CD4-positive, alpha-beta T cell treated with Interferon gamma for 1 hour (primary cell): ENCODE results near the gene SNX33.
"Not testable (repeated sequence)": the region's sequence is repeated elsewhere in the genome, so short reads cannot be mapped to it uniquely, and the experiment has no call there.

ENCODE experiments used
- DNase-seq: peaks from one replicate; pipeline ENCODE4 v3.0.0-alpha.2; 2020

SNX33 gene

DNA sequence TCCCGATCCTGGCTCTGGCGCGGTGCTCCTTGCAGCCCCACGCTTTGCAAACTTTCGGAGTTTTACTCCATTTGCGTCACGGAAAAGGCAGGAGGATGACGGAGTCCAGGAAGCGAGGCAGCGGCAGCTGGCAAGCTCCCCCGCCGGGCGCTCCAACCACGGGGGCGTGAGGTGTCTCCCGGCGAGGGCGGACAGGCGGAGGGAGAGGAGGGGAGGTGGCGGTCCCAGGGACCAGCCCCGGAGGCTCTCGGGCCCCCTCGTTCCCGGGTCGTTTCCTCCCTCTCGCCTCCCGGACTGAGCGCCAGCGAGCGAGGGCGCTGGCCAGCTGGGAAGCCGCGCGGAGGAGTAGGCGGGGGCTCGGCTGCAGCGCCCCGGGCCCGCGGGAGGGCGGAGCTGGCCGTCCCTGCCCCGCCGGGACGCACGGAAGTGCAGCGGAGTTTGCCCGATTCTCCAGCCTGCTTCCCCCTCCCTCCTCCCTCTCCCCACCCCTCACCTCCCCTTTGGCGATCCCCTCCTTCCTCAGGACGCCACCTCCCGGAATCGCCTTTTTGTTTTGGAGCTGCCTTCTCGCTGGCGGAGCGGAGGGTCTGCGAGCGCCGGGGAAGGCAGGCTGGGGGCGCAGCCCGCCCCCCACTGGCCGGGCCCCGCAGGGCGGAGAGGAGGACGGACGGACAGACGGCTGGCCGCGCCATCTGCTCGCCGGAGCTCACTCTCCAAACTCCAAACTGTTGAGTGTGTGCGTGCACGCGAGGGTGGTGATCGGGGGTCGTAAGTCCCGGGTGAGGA lies at the start of gene SNX33:
Gene SNX33 (plus strand): TSS at position 543 of the 786 bp plus-strand sequence. CDS start 1,191 bp downstream, outside the sequence.
- DNase-seq, result peak; percentile 26

DNA sequence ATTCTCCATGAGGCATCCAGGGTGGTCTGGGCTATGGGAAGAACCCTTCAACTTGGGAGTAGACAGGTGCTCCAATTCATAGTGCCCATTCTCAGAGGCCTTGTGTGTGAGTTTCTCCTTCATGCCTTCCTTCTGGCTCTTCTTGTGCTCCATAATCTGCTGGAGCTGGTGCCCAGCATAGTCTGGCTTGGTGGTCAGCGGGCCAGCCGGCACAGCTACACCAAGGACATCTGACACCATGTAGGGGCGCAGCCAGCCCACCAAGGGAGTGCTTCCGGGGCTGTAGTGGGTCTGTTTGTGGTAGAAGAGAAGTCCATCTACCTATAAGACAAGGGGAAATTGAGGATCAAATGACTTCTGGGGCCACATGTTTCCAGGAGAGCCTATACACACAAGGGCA lies 49.4 kb upstream of the SNX33 start:
- no peak for DNase-seq

GRCh38 chr15:75599401-75599800 lies 48.3 kb upstream of the SNX33 start:
- DNase-seq, result no peak

DNA sequence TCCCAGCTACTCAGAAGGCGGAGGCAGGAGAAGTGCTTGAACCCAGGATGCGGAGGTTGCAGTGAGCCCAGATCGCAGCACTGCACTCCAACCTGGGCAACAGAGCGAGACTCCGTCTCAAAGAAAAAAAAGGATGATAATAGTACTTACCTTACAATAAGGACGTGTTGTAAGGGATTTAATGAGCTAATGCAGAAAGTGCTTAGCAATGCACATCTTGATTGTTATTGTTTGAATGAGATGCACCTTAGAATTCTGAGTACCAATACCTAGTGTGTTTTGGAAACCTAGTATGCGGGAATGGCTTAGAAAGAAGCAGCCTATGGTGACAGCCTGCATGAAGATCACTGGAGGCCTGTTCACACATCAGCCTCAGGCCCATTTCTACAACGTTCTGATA lies 41.7 kb upstream of the SNX33 start:
- DNase-seq, result no peak

GRCh38 chr15:75606711-75607699 lies 40.7 kb upstream of the SNX33 start:
- DNase-seq, result no peak

DNA sequence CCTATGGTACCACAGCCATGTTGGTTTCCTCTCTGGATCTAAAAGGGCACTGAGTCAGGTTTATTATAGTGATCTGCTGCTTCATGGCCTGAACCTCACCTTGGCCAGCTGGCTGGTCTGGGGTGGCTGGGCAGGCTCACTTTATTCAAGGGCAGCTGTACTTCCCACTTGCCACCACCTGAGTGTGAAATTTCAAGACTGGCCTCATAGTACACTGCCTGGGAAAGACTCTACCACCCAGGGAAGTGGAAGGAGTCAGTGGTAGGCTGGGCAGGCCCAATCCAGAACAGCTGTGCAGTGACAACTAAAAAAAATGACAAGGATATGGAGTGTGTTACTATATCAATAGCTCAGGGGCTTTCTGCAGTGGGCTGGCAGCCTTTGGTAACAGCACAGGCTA lies 30.9 kb upstream of the SNX33 start:
- DNase-seq, result no peak

- DNase-seq, result no peak
Measured at GRCh38 chr15:75620058-75620820, 27.5 kb upstream of the SNX33 start.

DNA sequence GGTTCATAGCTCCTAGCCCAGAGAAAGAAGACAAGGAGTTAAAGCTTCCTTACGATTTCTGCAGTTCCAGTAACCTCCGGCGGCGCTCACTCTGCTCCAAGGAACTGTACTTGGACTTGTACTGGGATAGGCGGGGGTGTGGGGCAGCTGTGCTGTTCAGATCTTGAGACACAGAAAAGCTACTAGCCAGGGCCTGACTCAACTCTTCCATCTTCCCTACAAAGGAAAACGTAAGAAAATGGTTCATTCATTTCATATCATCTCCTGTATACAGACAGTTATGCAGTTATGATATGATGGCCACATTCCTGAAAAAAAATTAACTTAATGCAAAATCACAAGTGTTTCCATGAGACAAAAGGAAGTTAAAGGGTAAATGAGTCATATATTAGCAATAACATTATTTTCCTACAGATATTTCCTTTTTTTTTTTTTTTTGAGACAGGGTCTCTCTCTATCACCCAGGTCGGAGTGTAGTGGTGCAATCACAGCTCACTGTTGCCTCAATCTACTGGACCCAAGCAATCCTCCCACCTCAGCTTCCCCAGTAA lies 26.8 kb upstream of the SNX33 start:
- no peak for DNase-seq

GRCh38 chr15:75622505-75622904 lies 25.2 kb upstream of the SNX33 start:
- no peak for DNase-seq

- DNase-seq, result peak; percentile 90
Measured at GRCh38 chr15:75625542-75626347, 22.0 kb upstream of the SNX33 start, which contains the start of gene SNUPN. Gene SNUPN, minus strand, starts transcription at chr15:75625725. Its CDS starts 4,674 bp downstream, at chr15:75621051.

GRCh38 chr15:75631935-75632334 lies 15.8 kb upstream of the SNX33 start:
- no peak for DNase-seq

- not testable (repeated sequence) for DNase-seq
Measured at GRCh38 chr15:75633922-75634321, 13.8 kb upstream of the SNX33 start.

DNA sequence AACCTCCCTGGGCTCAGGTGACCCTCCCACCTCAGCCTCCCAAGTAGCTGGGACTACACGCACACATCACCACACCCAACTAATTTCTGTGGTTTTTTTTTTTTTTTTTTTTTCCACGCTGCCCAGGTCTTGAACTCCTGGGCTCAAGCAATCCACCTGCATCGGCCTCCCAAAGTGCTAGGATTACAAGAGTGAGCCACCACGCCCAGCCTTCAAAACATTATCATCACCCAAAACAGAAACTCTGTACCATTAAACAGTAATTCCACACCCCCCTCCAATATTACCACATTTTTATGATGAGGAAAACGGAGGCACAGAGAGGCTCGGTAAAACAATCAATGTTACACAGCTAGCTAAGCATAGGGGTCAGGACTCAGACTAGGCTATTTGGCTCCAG lies 11.7 kb upstream of the SNX33 start:
- DNase-seq, result no peak

DNA sequence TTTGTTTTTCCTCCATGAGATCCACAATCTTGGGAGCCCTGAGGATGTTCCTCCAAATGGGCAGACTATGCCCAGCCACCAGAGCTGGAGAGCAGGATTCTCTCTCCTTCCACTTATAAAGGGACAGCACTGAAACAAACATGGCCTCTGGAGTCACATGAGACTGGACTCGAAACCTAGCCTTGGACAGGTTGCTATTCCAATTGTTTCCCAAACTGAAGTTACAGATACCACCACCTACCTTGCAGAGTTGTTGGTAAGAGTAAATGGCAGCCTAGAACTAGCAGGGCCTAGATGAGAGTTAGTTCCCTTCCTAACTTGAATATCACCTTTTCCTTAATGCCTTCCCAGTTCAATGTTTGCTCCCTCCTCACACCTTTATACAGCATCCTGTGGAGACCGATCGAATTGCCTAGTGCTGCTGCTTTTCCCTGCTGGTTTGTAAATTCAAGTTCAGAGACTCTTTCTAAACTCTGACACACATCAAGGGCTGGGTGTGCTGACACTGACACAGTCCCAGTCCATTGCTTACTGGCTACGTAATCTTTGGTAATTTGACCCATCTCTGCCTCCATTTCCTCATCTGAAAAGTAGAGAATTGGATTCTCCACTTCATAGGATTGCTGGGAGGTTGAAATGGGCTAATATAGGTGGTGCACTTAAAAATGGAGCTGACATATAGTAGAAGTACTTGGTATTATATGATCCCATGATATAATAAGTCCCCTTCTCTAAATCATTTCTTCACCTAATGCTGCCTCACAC lies 10.3 kb upstream of the SNX33 start:
- DNase-seq, result no peak

DNA sequence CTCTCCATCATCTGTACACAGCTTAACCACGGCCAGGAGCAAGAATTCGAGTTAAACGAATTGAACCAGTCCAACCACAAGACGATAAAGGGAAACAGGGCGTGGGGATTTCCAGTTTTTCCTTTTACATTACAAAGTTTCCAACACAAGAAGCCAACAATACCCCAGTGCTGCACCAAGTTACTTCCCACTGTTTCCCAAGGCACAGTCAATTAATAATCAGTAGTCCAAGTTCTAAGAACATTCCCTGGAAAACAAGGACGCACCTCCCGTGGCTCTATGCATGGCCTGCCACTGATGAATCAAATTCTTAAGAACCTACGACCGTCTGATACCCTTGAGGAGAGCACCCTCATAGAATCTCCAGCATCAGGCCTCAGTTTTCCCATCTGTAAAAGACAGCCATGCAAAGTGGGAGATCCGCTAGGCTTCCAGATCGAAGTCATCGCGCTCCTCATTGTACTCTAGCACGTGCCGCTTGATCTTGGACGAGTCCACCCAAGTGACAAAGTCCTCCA lies 8.5 kb upstream of the SNX33 start:
- no peak for DNase-seq

GRCh38 chr15:75639709-75640482 lies 7.8 kb upstream of the SNX33 start, which contains the start of gene IMP3:
Gene IMP3, minus strand, starts transcription at chr15:75640224. Its CDS starts 56 bp downstream, at chr15:75640168.
- DNase-seq, result peak; percentile 91

GRCh38 chr15:75640483-75641178 lies 7.1 kb upstream of the SNX33 start:
- DNase-seq, result peak; percentile 37

DNA sequence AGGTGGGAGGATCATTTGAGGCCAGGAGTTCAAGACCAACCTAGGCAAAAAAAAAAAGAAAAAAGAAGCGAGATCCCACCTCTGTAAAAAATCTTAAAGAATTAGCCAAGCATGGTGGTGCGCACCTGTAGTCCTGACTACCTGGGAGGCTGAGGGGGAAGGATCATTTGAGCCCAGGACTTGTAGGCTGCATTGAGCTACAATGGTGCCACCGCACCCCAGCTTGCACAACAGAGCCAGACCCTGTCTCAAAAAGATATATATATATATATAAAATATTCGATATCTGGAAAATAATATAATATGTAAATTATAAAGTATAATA lies 6.6 kb upstream of the SNX33 start:
- DNase-seq, result no peak

GRCh38 chr15:75641603-75642002 lies 6.1 kb upstream of the SNX33 start:
- DNase-seq, result no peak
